ENCODE measurements around the gene LRRC2. TPM values are rescaled to one million over a fixed set of nuclear protein-coding genes. Genes with fewer than 3 reads are reported as not detected.

Gene LRRC2
- total and polyA plus RNA-seq, 2 of the 13 experiments (the other 11 are each of a cell fraction or from before 2014, with no cell fraction given): 0.27 to 0.58 TPM

DNA sequence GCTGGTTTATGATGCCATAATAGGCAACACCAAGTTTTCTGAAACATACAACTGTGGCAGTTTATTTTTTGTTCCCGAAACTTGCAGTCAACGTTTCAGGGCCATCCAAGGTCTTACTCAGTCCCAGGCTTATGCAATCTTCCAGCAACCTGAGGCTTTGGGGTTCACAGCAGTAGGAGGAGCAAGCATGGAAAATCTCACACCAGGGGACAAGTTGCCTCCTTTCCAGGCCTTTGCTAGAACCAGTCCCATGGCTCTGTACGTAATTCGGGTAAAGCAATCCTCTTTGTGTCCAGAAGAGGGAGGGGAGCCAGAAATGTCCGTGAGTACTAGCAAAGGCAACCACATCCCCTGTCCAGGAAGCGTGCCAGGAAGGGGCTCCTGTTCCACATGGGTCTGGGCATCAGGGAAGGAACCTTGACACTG lies 41.5 kb upstream of the LRRC2 start:
- ATAC-seq: peak; percentile 88
- no peaks in the 10 kb centered on the region for H3K36me3 ChIP-seq (replicated peaks in 1 of 2; ENCODE audit: control insufficient read depth in 1 of 2, insufficient read depth in 2 of 2, low read length in 2 of 2)
- peaks cover 30% of the 10 kb centered on the region for H3K4me1 ChIP-seq (ENCODE audit: insufficient read depth, low read length)
- H3K4me3 ChIP-seq (replicated peaks in 1 of 3; ENCODE audit: insufficient read depth in 1 of 3, low read depth in 2 of 3, low read length in 3 of 3): no peak overlapping the region
- ChIA-PET CTCF (ENCODE audit: low intra/inter-chr PET ratio, low total read pairs) (interaction anchor here (2.8 kb wide), 1 partner anchor 119 kb away, joined by 7 read pairs; no protein-coding TSS in a partner anchor), POLR2A (no interaction called here)
- WGBS (ENCODE audit: low lambda C conversion rate): 30% methylated on average over 4 of the region's 6 CpGs
- no peak overlapping the region for H3K27ac ChIP-seq (ENCODE audit: extremely low read length, insufficient read depth, low read length)
- no peaks in the 10 kb centered on the region for H3K79me2 ChIP-seq (ENCODE audit: insufficient read depth, low read length)
- peak; percentile 34 for DNase-seq (ENCODE audit: low spot score)
- no peaks in the 10 kb centered on the region for H4K20me1 ChIP-seq (ENCODE audit: insufficient read depth, low read length)
- TF ChIP-seq SOX6 (IDR thresholded peaks at IDR 0.05) (no peak), SOX6 (CRISPR knock-in tag; IDR thresholded peaks at IDR 0.05) (0 out of 2 replicates have a peak, but pooled peaks have one; percentile 18), SMC3 (IDR thresholded peaks at IDR 0.05; ENCODE audit: low read length) (peak; percentile 57; the same call in 1 of the 2 replicates), MIER3 (CRISPR knock-in tag; IDR thresholded peaks at IDR 0.05; ENCODE audit: borderline replicate concordance) (no peak), STAG1 (CRISPR knock-in tag; IDR thresholded peaks at IDR 0.05) (0 out of 2 replicates have a peak, but pooled peaks have one; percentile 16), SKI (IDR thresholded peaks at IDR 0.05; ENCODE audit: partially characterized antibody) (no peak), SAP130 (CRISPR knock-in tag; IDR thresholded peaks at IDR 0.05; ENCODE audit: low read depth) (no peak), NONO (IDR thresholded peaks at IDR 0.05) (no peak), NONO (CRISPR knock-in tag; conservative IDR thresholded peaks at IDR 0.05) (no peak), MTF1 (CRISPR knock-in tag; IDR thresholded peaks at IDR 0.05) (no peak), KLF11 (CRISPR knock-in tag; IDR thresholded peaks at IDR 0.05) (no peak)
- TF ChIP-seq, protein P1, sequence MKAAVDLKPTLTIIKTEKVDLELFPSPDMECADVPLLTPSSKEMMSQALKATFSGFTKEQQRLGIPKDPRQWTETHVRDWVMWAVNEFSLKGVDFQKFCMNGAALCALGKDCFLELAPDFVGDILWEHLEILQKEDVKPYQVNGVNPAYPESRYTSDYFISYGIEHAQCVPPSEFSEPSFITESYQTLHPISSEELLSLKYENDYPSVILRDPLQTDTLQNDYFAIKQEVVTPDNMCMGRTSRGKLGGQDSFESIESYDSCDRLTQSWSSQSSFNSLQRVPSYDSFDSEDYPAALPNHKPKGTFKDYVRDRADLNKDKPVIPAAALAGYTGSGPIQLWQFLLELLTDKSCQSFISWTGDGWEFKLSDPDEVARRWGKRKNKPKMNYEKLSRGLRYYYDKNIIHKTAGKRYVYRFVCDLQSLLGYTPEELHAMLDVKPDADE (CRISPR knock-in tag; IDR thresholded peaks at IDR 0.05): no peak
- TF ChIP-seq, protein P2, sequence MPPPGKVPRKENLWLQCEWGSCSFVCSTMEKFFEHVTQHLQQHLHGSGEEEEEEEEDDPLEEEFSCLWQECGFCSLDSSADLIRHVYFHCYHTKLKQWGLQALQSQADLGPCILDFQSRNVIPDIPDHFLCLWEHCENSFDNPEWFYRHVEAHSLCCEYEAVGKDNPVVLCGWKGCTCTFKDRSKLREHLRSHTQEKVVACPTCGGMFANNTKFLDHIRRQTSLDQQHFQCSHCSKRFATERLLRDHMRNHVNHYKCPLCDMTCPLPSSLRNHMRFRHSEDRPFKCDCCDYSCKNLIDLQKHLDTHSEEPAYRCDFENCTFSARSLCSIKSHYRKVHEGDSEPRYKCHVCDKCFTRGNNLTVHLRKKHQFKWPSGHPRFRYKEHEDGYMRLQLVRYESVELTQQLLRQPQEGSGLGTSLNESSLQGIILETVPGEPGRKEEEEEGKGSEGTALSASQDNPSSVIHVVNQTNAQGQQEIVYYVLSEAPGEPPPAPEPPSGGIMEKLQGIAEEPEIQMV (CRISPR knock-in tag; IDR thresholded peaks at IDR 0.05; ENCODE audit: low read depth): no peak
- TF ChIP-seq, protein P3, sequence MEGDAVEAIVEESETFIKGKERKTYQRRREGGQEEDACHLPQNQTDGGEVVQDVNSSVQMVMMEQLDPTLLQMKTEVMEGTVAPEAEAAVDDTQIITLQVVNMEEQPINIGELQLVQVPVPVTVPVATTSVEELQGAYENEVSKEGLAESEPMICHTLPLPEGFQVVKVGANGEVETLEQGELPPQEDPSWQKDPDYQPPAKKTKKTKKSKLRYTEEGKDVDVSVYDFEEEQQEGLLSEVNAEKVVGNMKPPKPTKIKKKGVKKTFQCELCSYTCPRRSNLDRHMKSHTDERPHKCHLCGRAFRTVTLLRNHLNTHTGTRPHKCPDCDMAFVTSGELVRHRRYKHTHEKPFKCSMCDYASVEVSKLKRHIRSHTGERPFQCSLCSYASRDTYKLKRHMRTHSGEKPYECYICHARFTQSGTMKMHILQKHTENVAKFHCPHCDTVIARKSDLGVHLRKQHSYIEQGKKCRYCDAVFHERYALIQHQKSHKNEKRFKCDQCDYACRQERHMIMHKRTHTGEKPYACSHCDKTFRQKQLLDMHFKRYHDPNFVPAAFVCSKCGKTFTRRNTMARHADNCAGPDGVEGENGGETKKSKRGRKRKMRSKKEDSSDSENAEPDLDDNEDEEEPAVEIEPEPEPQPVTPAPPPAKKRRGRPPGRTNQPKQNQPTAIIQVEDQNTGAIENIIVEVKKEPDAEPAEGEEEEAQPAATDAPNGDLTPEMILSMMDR (CRISPR knock-in tag; IDR thresholded peaks at IDR 0.05): peak; percentile 41; the same call in 1 of the 2 replicates
- TF ChIP-seq, protein P4, sequence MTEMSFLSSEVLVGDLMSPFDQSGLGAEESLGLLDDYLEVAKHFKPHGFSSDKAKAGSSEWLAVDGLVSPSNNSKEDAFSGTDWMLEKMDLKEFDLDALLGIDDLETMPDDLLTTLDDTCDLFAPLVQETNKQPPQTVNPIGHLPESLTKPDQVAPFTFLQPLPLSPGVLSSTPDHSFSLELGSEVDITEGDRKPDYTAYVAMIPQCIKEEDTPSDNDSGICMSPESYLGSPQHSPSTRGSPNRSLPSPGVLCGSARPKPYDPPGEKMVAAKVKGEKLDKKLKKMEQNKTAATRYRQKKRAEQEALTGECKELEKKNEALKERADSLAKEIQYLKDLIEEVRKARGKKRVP (CRISPR knock-in tag; IDR thresholded peaks at IDR 0.05): peak in 1 of 2 experiments; percentile 29; a peak in 1 of 4 replicates
- peaks cover 0 to 14% of the 10 kb centered on the region in 2 experiments; a peak in 1 of 5 replicates for H3K27me3 ChIP-seq (ENCODE audit: control insufficient read depth in 1 of 2, insufficient read depth in 2 of 2, low read length in 2 of 2)
- intact Hi-C loops (cut with micrococcal nuclease; ENCODE audit: unreplicated experiment) (no loop called here), in situ Hi-C loops (cut with HindIII; ENCODE audit: extremely low pct_ligation_motif_present, low pct_unique_long_range_greater_than_20kb) (no loop called here)
- no TSS peak for BruUV-seq (replicated peaks)
- no peak overlapping the region for H2AFZ ChIP-seq (ENCODE audit: low read length)
- peak; percentile 66 for FAIRE-seq
- H3K9ac ChIP-seq (ENCODE audit: insufficient read depth, low read depth, low read length): no peak overlapping the region
- no peaks in the 10 kb centered on the region for H3K9me3 ChIP-seq (ENCODE audit: low read length)
- H3K4me2 ChIP-seq (ENCODE audit: low read depth, low read length): no peak overlapping the region

Data from HepG2 (cell line).